Measurements from ENCODE around the gene HARBI1. TPM values are rescaled to one million over a fixed set of nuclear protein-coding genes. Genes with fewer than 3 reads are reported as not detected.

Gene HARBI1
- total and polyA plus RNA-seq, 9 of the 15 experiments (the other 6 are each of a cell fraction or from before 2014, with no cell fraction given): 3.5 to 8.4 (median 5.5) TPM

GRCh38 chr11:46617134-46617971 lies at the start of gene HARBI1, which contains the start of gene ATG13 (continued):
- peak in 1 of 3 experiments; percentile 31; a peak in 1 of 6 replicates for TF ChIP-seq ZBTB11 (CRISPR knock-in tag; IDR thresholded peaks at IDR 0.05)
- TF ChIP-seq SMARCB1 (IDR thresholded peaks at IDR 0.05; ENCODE audit: insufficient read length, low read depth): no peak
- no peak for TF ChIP-seq PKNOX1 (IDR thresholded peaks at IDR 0.05)
- no peak for TF ChIP-seq ETV6 (IDR thresholded peaks at IDR 0.05; ENCODE audit: borderline replicate concordance in 1 of 2, low read depth in 2 of 2, low read length in 1 of 2)
- peak; percentile 47; the same call in 1 of the 2 replicates for TF ChIP-seq ETV6 (CRISPR knock-in tag; IDR thresholded peaks at IDR 0.05; ENCODE audit: borderline replicate concordance)
- TF ChIP-seq RCOR1 (IDR thresholded peaks at IDR 0.05; ENCODE audit: borderline replicate concordance in 1 of 2, low read depth in 2 of 2, low read length in 2 of 2): peak in 1 of 2 experiments; percentile 66; a peak in 2 of 4 replicates
- peak; percentile 63 for TF ChIP-seq PRDM10 (IDR thresholded peaks at IDR 0.05; ENCODE audit: partially characterized antibody)
- no peak for TF ChIP-seq ZNF589 (CRISPR knock-in tag; IDR thresholded peaks at IDR 0.05; ENCODE audit: low read depth)
- peak; percentile 44; the same call in 1 of the 2 replicates for TF ChIP-seq KLF13 (tag; IDR thresholded peaks at IDR 0.05; ENCODE audit: borderline replicate concordance, low read depth)
- no peak for TF ChIP-seq CBX2 (IDR thresholded peaks at IDR 0.05; ENCODE audit: insufficient read depth, low read length, poor library complexity, severe bottlenecking)
- no peak for TF ChIP-seq XRCC4 (IDR thresholded peaks at IDR 0.05; ENCODE audit: extremely low read depth, insufficient read depth, insufficient read length)
- 0 out of 2 replicates have a peak, but pooled peaks have one; percentile 84 for TF ChIP-seq KAT7 (CRISPR knock-in tag; IDR thresholded peaks at IDR 0.05; ENCODE audit: borderline replicate concordance)
- no peak for TF ChIP-seq FUS (optimal IDR thresholded peaks at IDR 0.05; ENCODE audit: low read depth, low read length)
- TF ChIP-seq FOXP4 (CRISPR knock-in tag; IDR thresholded peaks at IDR 0.05; ENCODE audit: borderline replicate concordance): no peak

Data from K562 (cell line).